SK-N-SH (cell line): ENCODE data around the gene COL2A1. TPM values are rescaled to one million over a fixed set of nuclear protein-coding genes. Genes with fewer than 3 reads are reported as not detected.

ENCODE experiments used
- CTCF ChIA-PET: fragments of 300-600, 350-600 bp; formaldehyde crosslinking; extraction: SDS; loops from one replicate; lab custom pipeline; 2021; lab: Yijun Ruan, JAX
- POLR2A ChIA-PET: fragments of 350-600 bp; sonication (Branson Sonifier 250); formaldehyde crosslinking; extraction: SDS; loops from one replicate; lab custom pipeline; 2020; ENCODE audit warnings: antibody characterized with exemption, inconsistent platforms; lab: Yijun Ruan, JAX
- DNase-seq: peaks from one replicate; pipeline ENCODE4 v3.0.0; 2012
- H2AFZ ChIP-seq: fragments of 200-600 bp; sonication (generic); 2 replicates; pipeline ENCODE4 v1.8.1; 2016; ENCODE audit warnings: antibody characterized with exemption, mild to moderate bottlenecking, low read depth
- H3F3A ChIP-seq: fragments of 200-600 bp; sonication (generic); replicated peaks from 2 replicates; pipeline ENCODE3; 2016; ENCODE audit warnings: antibody characterized with exemption, mild to moderate bottlenecking; ENCODE audit not compliant: insufficient read depth
- H3K27ac ChIP-seq, 2 experiments: fragments of 200-500 bp in 1 of 2; fragments of 200-600 bp in 1 of 2; sonication (Bioruptor generic) in 1 of 2; sonication (generic), shearing (Covaris generic) in 1 of 2; 2 replicates each; pipeline versions ENCODE4 v1.5.1 to v1.6.1; 2014 to 2016; ENCODE audit warnings: low read depth in 2 of 2, inconsistent platforms in 1 of 2, low read length in 1 of 2, mild to moderate bottlenecking in 1 of 2, mixed read lengths in 1 of 2
- H3K27me3 ChIP-seq: fragments of 200-600 bp; sonication (generic), shearing (Covaris generic); 2 replicates; pipeline ENCODE4 v1.6.1; 2016; ENCODE audit warnings: mixed run types; ENCODE audit not compliant: insufficient read depth
- H3K36me3 ChIP-seq, 2 experiments: fragments of 200-500 bp in 1 of 2; fragments of 200-600 bp in 1 of 2; sonication (Bioruptor generic) in 1 of 2; sonication (generic) in 1 of 2; replicated peaks in 1 of 2; 2 replicates each; pipeline versions ENCODE3 to v1.5.1; 2014 to 2016; ENCODE audit warnings: low read length in 1 of 2, mild to moderate bottlenecking in 1 of 2; ENCODE audit not compliant: insufficient read depth in 2 of 2, control insufficient read depth in 1 of 2
- H3K4me1 ChIP-seq, 2 experiments: fragments of 200-500 bp in 1 of 2; fragments of 200-600 bp in 1 of 2; sonication (Bioruptor generic) in 1 of 2; sonication (generic), shearing (Covaris generic) in 1 of 2; 2 replicates each; pipeline versions ENCODE4 v1.5.1 to v1.6.1; 2014 to 2016; ENCODE audit warnings: low read depth in 1 of 2, low read length in 1 of 2, mixed run types in 1 of 2; ENCODE audit not compliant: insufficient read depth in 2 of 2, control insufficient read depth in 1 of 2
- H3K4me2 ChIP-seq: fragments of 200-600 bp; sonication (generic), shearing (Covaris generic); 2 replicates; pipeline ENCODE4 v1.6.1; 2017; ENCODE audit warnings: mixed run types
- H3K4me3 ChIP-seq, 2 experiments: fragments of 200-500 bp in 1 of 2; fragments of 200-600 bp in 1 of 2; sonication (Bioruptor generic) in 1 of 2; sonication (generic), shearing (Covaris generic) in 1 of 2; 2 replicates each; pipeline versions ENCODE4 v1.5.1 to v1.8.1; 2014 to 2016; ENCODE audit warnings: low read depth in 2 of 2, inconsistent platforms in 1 of 2, low read length in 1 of 2, mild to moderate bottlenecking in 1 of 2, mixed read lengths in 1 of 2, moderate library complexity in 1 of 2
- H3K79me2 ChIP-seq: fragments of 200-600 bp; sonication (generic); 2 replicates; pipeline ENCODE4 v1.8.1; 2017; ENCODE audit warnings: mild to moderate bottlenecking; ENCODE audit not compliant: insufficient read depth
- H3K9ac ChIP-seq: fragments of 200-600 bp; sonication (generic); 2 replicates; pipeline ENCODE4 v1.6.1; 2017; ENCODE audit warnings: mixed run types
- H3K9me2 ChIP-seq: fragments of 200-600 bp; sonication (generic); 2 replicates; pipeline ENCODE4 v1.6.1; 2017; ENCODE audit warnings: mixed run types
- H3K9me3 ChIP-seq: fragments of 200-600 bp; sonication (generic); 2 replicates; pipeline ENCODE4 v1.6.1; 2017; ENCODE audit warnings: mixed run types, mild to moderate bottlenecking, moderate library complexity
- H4K20me1 ChIP-seq: fragments of 200-600 bp; sonication (generic); 2 replicates; pipeline ENCODE4 v1.6.1; 2017; ENCODE audit warnings: mild to moderate bottlenecking, mixed run types; ENCODE audit not compliant: insufficient read depth
- EZH2phosphoT487 ChIP-seq: fragments of 200-600 bp; sonication (generic); IDR thresholded peaks from 2 replicates; pipeline ENCODE4 v1.6.1; 2017; ENCODE audit warnings: low read depth, mixed run types, mild to moderate bottlenecking, antibody characterized with exemption, moderate library complexity, borderline replicate concordance
- FOXJ3 ChIP-seq: sonication (generic); formaldehyde crosslinking; IDR thresholded peaks from 2 replicates; pipeline ENCODE4 v1.5.1; 2020; ENCODE audit warnings: mild to moderate bottlenecking, missing genetic modification reagents
- GABPA ChIP-seq: IDR thresholded peaks from 2 replicates; pipeline ENCODE4 v1.4.0; 2012; ENCODE audit warnings: low read depth, mild to moderate bottlenecking
- GATA2 ChIP-seq: sonication (generic); formaldehyde crosslinking; IDR thresholded peaks from 2 replicates; pipeline ENCODE4 v1.5.0; 2020; ENCODE audit warnings: mild to moderate bottlenecking, missing genetic modification reagents
- IRF3 ChIP-seq: fragments of 150-350 bp; IDR thresholded peaks from 2 replicates; pipeline ENCODE4 v1.6.1; 2016; ENCODE audit warnings: mild to moderate bottlenecking, low read depth, low read length
- MEF2A ChIP-seq: IDR thresholded peaks from 2 replicates; pipeline ENCODE4 v1.4.0; 2012; ENCODE audit warnings: low read depth, borderline replicate concordance
- MXI1 ChIP-seq: IDR thresholded peaks from 2 replicates; pipeline ENCODE4 v1.6.1; 2012; ENCODE audit warnings: mild to moderate bottlenecking, low read depth, low read length, improper control_type of control experiment
- PBX3 ChIP-seq: IDR thresholded peaks from 2 replicates; pipeline ENCODE4; 2012
- RAD21 ChIP-seq: IDR thresholded peaks from 2 replicates; pipeline ENCODE4 v1.6.1; 2012; ENCODE audit warnings: mild to moderate bottlenecking, low read length
- RCOR1 ChIP-seq: fragments of 150-350 bp; IDR thresholded peaks from 2 replicates; pipeline ENCODE4 v1.6.1; 2017; ENCODE audit warnings: antibody characterized with exemption, low read length
- RFX5 ChIP-seq: IDR thresholded peaks from 2 replicates; pipeline ENCODE4 v1.6.1; 2012; ENCODE audit warnings: mild to moderate bottlenecking, improper control_type of control experiment, low read length
- TAF1 ChIP-seq: IDR thresholded peaks from 2 replicates; pipeline ENCODE4 v1.6.1; 2012; ENCODE audit warnings: low read depth, mild to moderate bottlenecking, low read length, moderate library complexity, borderline replicate concordance
- TCF12 ChIP-seq: IDR thresholded peaks from 2 replicates; pipeline ENCODE4 v1.4.0; 2012
- TEAD4 ChIP-seq: IDR thresholded peaks from 2 replicates; pipeline ENCODE4 v1.4.0; 2012; ENCODE audit warnings: mild to moderate bottlenecking, borderline replicate concordance; ENCODE audit not compliant: insufficient read depth
- USF1 ChIP-seq: IDR thresholded peaks from 2 replicates; pipeline ENCODE4 v1.4.0; 2012; ENCODE audit warnings: low read depth, borderline replicate concordance
- ZBTB33 ChIP-seq: IDR thresholded peaks from 2 replicates; pipeline ENCODE4 v1.4.0; 2012; ENCODE audit warnings: low read depth, borderline replicate concordance
- WGBS: methylation state at CpG from one replicate; pipeline ENCODE4 v1.1.6; 2017; ENCODE audit warnings: low lambda C conversion rate; 5-methylcytosine and 5-hydroxymethylcytosine counted together
- polyA plus RNA-seq, 3 experiments: library from polyadenylated mRNA; depleted of rRNA; stranded (reverse); fragments of >200 nt; gene quantifications; 2 replicates each; pipeline ENCODE4 v1.2.3, GENCODE V29; 2012

Gene COL2A1
- polyA plus RNA-seq, 1 of the 3 experiments (the other 2 are of a cell fraction), result 0.02 TPM

- H2AFZ ChIP-seq, result no peak overlapping the region
- H4K20me1 ChIP-seq, result no peaks in the 10 kb centered on the region
- no peaks in the 10 kb centered on the region for H3K27me3 ChIP-seq
- H3K9me2 ChIP-seq, result no peaks in the 10 kb centered on the region
- no peaks in the 10 kb centered on the region for H3K79me2 ChIP-seq
- WGBS, result 91% methylated on average over 4 of the region's 6 CpGs
- TF ChIP-seq RCOR1 (no peak), ZBTB33 (no peak), PBX3 (no peak), FOXJ3 (CRISPR knock-in tag) (no peak), USF1 (no peak), TEAD4 (no peak), MXI1 (no peak), GABPA (no peak), EZH2phosphoT487 (no peak), TAF1 (no peak), GATA2 (CRISPR knock-in tag) (no peak), TCF12 (no peak), RAD21 (no peak), IRF3 (no peak), RFX5 (no peak), MEF2A (no peak)
- H3F3A ChIP-seq, result no peaks in the 10 kb centered on the region
- H3K36me3 ChIP-seq, result peaks cover 25 to 59% of the 10 kb centered on the region in 2 experiments
- H3K4me1 ChIP-seq, result no peaks in the 10 kb centered on the region
- H3K4me3 ChIP-seq, result no peak overlapping the region
- no peak overlapping the region for H3K27ac ChIP-seq
- POLR2A ChIA-PET, result no interaction called here
- H3K4me2 ChIP-seq, result no peak overlapping the region
- no peak for DNase-seq
- H3K9me3 ChIP-seq, result no peaks in the 10 kb centered on the region
- CTCF ChIA-PET, result interaction anchor here (0.9 to 1.3 kb wide), 4 partner anchors 14 to 140 kb away, joined by 3 to 5 read pairs (median 3); no protein-coding TSS in a partner anchor
- no peak overlapping the region for H3K9ac ChIP-seq
These were observed 45.9 kb upstream of the COL2A1 start for GRCh38 chr12:48050174-48050573.
